ENCODE data around the gene KCNB1.

KCNB1 gene

DNA sequence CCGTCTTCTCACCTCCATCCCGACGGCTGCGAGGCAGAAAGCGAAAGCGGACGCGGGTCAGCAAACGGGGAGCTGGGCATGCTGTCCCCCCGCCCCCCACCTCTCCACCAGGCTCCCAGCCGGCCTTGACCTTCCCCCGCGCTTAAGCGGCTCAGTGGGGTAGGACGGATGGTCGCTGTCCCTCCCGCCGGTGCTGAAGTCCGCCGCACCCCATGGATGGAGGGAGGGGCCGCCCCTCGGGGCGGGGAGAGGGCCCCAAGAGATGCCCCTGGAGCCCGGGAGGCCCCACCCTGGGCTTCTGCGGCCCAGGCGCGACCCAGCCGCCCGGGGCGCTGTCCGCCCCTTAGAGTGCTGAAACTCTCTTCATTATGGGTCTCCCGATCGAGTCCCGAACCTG, at the start of gene KCNB1:
TSS of gene KCNB1 (minus strand) at position 48 of the 397 bp plus-strand sequence. CDS start 188 bp downstream, outside the sequence.
- no peak for DNase-seq (ENCODE audit: extremely low read depth, low read depth)
- TF ChIP-seq, protein P1, sequence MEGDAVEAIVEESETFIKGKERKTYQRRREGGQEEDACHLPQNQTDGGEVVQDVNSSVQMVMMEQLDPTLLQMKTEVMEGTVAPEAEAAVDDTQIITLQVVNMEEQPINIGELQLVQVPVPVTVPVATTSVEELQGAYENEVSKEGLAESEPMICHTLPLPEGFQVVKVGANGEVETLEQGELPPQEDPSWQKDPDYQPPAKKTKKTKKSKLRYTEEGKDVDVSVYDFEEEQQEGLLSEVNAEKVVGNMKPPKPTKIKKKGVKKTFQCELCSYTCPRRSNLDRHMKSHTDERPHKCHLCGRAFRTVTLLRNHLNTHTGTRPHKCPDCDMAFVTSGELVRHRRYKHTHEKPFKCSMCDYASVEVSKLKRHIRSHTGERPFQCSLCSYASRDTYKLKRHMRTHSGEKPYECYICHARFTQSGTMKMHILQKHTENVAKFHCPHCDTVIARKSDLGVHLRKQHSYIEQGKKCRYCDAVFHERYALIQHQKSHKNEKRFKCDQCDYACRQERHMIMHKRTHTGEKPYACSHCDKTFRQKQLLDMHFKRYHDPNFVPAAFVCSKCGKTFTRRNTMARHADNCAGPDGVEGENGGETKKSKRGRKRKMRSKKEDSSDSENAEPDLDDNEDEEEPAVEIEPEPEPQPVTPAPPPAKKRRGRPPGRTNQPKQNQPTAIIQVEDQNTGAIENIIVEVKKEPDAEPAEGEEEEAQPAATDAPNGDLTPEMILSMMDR (IDR thresholded peaks at IDR 0.05; ENCODE audit: low read depth, low read length, missing control alignments): no peak
- no peak within 1 kb of the TSS for H3K4me3 ChIP-seq (replicated peaks; ENCODE audit: low read depth, low read length)

DNA sequence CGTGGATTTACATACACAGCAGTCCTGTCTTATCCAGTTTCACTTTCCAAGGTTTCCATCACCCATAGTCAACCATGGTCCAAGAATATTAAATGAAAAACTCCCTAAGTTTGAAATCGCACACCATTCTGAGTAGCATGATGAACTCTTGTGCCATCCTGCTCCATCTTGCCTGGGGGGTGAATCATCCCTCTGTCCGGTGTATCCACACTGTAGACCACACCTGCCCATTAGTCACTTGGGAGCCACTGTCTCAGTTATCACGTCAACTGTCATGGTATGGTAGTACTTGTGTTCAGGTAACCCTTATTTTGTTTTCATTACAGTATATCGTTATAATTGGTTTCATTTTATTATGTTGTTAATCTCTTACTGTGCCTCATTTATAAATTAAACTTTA, 47.0 kb upstream of the KCNB1 start:
- H3K4me3 ChIP-seq (replicated peaks; ENCODE audit: low read depth, low read length): no peak overlapping the region
- no peak for DNase-seq (ENCODE audit: extremely low read depth, low read depth)
- TF ChIP-seq, protein P1 (IDR thresholded peaks at IDR 0.05; ENCODE audit: low read depth, low read length, missing control alignments): no peak

DNA sequence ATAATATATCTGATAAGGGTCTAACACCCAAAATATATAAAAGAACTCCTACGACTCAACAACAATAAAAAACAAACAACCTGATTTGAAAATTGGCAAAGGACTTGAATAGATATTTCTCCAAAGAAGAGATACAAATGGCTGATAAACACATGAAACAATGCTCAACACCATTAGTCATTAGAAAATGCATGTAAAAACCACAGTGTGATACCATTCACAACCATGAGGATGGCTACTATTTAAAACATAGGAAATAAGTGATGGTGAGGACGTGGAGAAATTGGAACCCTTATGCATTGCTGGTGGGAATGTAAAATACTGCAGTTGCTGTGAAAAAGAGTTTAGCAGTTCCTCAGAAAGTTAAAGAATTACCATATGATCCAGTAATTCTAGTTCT, 44.1 kb upstream of the KCNB1 start:
- no peak overlapping the region for H3K4me3 ChIP-seq (replicated peaks; ENCODE audit: low read depth, low read length)
- no peak for DNase-seq (ENCODE audit: extremely low read depth, low read depth)
- TF ChIP-seq, protein P1 (IDR thresholded peaks at IDR 0.05; ENCODE audit: low read depth, low read length, missing control alignments): no peak

DNA sequence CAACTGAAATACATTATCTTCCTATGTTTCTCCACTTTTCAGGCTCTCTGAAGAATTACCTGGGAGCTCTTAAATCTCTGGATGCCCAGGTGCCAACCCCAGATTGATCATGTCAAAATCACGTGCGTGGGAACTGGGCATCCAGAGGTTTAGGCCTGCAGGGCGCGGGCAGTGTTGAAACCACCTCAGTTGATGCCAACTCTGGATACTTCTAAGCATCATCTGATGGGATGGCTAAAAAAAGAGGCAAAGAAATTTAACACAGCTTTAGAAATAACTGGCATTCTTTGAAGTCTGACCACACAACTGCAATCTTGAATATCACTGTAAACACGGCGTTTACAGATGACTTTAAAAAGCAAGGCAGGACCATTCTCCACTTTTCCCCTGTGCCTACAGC, 43.6 kb upstream of the KCNB1 start:
- H3K4me3 ChIP-seq (replicated peaks; ENCODE audit: low read depth, low read length): no peak overlapping the region
- DNase-seq (ENCODE audit: extremely low read depth, low read depth): no peak
- TF ChIP-seq, protein P1 (IDR thresholded peaks at IDR 0.05; ENCODE audit: low read depth, low read length, missing control alignments): no peak

DNA sequence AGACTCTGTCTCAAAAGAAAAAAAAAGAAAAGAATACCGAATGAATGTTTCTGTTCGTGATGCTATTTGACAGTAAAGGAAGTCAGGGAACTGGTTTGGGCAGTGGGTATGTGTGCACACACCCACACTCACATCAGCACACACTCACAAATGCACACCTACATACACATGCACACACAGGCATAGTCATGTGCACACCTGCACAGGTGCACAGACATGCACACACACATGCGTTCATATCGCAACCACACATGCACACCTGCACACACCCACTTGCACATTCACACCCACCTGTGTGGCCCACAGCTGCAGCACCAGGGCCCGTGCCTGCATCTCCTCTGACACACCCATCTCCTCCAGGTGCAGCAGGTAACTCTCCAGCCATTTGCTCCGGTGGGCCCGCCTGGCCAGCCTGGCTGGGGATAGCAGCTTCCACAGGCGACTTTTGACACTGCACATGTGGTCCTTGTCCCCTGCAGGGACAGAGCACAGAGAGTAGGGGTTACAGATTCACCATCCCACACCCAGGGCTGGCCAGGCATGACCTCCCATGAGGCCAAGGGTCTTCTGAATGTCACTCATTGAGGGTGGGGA, 41.4 kb upstream of the KCNB1 start:
- no peak for DNase-seq (ENCODE audit: extremely low read depth, low read depth)
- TF ChIP-seq, protein P1 (IDR thresholded peaks at IDR 0.05; ENCODE audit: low read depth, low read length, missing control alignments): no peak
- no peak overlapping the region for H3K4me3 ChIP-seq (replicated peaks; ENCODE audit: low read depth, low read length)

DNA sequence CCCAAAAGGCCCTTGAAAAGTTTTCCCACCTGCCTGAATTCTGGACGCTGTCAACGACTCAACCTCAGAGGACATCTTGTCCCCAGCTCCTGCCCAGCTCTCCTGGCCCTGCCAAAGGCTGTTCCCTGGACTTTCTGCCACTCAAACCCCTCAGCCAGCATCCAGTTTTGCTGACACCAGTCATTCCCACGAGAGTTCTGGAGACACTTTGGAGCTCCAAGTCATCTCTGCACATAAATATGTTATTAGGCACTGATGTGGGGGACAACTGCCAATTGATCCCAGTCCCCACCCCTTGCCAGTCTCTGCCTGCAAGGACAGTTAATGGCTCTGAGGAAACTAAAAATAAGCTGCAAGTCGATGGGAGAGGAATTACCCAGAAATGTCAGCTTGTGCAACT, 38.9 kb upstream of the KCNB1 start:
- TF ChIP-seq, protein P1 (IDR thresholded peaks at IDR 0.05; ENCODE audit: low read depth, low read length, missing control alignments): no peak
- no peak for DNase-seq (ENCODE audit: extremely low read depth, low read depth)
- no peak overlapping the region for H3K4me3 ChIP-seq (replicated peaks; ENCODE audit: low read depth, low read length)

Measured in HFF-Myc (cell line).